Gastrocnemius medialis (tissue), 4 donors: ENCODE results near the gene HLA-DMA. TPM values are rescaled to one million over a fixed set of nuclear protein-coding genes. Genes with fewer than 3 reads are reported as not detected.

Experiments
- ATAC-seq, 2 donors: fragments of 150-250 bp; one replicate each; pipeline ENCODE4 v1.9.1; 2016
- DNase-seq, 2 donors: peaks; one replicate each; pipeline ENCODE4 v3.0.0-alpha.2; 2019
- H3K27ac ChIP-seq, 4 donors: fragments of 200-600 bp; sonication (generic); 1 replicate in 1 of 4; 2 replicates in 3 of 4; pipeline ENCODE4 v1.5.1; 2016 to 2018; ENCODE audit warnings: mild to moderate bottlenecking in 2 of 4, moderate library complexity in 1 of 4
- H3K27me3 ChIP-seq, 3 donors: fragments of 200-600 bp; sonication (generic) in 2 of 3; 1 replicate in 1 of 3; 2 replicates in 2 of 3; pipeline versions ENCODE4 v1.5.1 to v1.6.0; 2016 to 2019; ENCODE audit warnings: mild to moderate bottlenecking in 1 of 3, moderate library complexity in 1 of 3
- H3K36me3 ChIP-seq, 2 donors: fragments of 200-600 bp; sonication (generic) in 1 of 2; one replicate each; pipeline ENCODE4 v1.5.1; 2017 to 2018
- H3K4me1 ChIP-seq, 2 donors: fragments of 200-600 bp; sonication (generic) in 1 of 2; one replicate each; pipeline ENCODE4 v1.5.1; 2016 to 2017; ENCODE audit warnings: mild to moderate bottlenecking in 2 of 2
- H3K4me3 ChIP-seq, 4 donors: fragments of 200-600 bp; sonication (generic) in 3 of 4; 1 replicate in 1 of 4; 2 replicates in 3 of 4; pipeline ENCODE4 v1.5.1; 2016 to 2019; ENCODE audit warnings: mild to moderate bottlenecking in 2 of 4
- H3K9me3 ChIP-seq, 3 donors: fragments of 200-600 bp; sonication (generic) in 2 of 3; 1 replicate in 1 of 3; 2 replicates in 2 of 3; pipeline ENCODE4 v1.5.1; 2016 to 2019
- CTCF ChIP-seq, 5 experiments: fragments of 450-650 bp in 3 of 5; fragments of 200-600 bp in 2 of 5; sonication (generic) in 2 of 5; IDR thresholded peaks in 4 of 5; conservative IDR thresholded peaks in 1 of 5; 1 replicate in 4 of 5; 2 replicates in 1 of 5; pipeline ENCODE4 v1.5.1; 2016 to 2019; ENCODE audit warnings: antibody characterized with exemption in 5 of 5, mild to moderate bottlenecking in 3 of 5, moderate library complexity in 3 of 5
- POLR2A ChIP-seq, 2 donors: fragments of 450-650 bp; IDR thresholded peaks; one replicate each; pipeline ENCODE4 v1.6.1; 2017; ENCODE audit warnings: antibody characterized with exemption in 2 of 2, mild to moderate bottlenecking in 2 of 2, moderate library complexity in 2 of 2
- in situ Hi-C, 4 donors: fragments of 200-750 bp; cut with MboI; loops; one replicate each; pipeline versions ENCODE4 v1.15.0 to v1.8.0; 2017; ENCODE audit warnings: low sequenced_read_pairs in 4 of 4
- intact Hi-C: fragments of 100-400 bp; cut with DNase I; formaldehyde crosslinking; loops from one replicate; pipeline ENCODE4 v1.15.1; 2023; ENCODE audit warnings: low total_unique reads
- total RNA-seq, 4 donors: library from RNA; depleted of rRNA; stranded (reverse); fragments of >200 nt; gene quantifications; one replicate each; pipeline versions ENCODE4 v1.1.0 to v1.2.3, GENCODE V29; 2016

Gene HLA-DMA
- total RNA-seq, 4 donors from 2014 or later, result 3.6 to 22.8 (median 6.3) TPM

DNA sequence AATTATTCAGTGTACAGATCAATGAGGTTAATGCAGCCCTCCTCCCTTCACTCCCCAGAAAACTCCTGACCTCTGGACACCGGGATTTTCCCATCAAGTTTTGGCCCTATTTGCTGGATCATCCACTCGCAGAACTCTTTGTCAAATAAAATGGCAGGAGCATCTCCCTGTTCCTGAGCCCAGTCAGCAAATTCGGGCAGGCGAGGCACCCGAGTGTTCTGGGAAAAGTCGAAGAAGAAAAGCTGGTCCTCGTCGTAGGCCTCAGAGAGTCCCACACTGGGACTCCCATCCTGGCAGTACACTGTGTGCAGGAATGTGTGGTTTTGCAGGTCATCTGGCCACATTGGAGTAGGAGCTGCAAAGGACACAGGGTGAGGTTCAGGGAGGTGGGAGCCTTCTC lies 2.4 kb downstream of the HLA-DMA start:
- Histone ChIP-seq H3K4me1 (peaks cover 6 to 8% of the 10 kb centered on the region in 2 donors), H3K36me3 (no peaks in the 10 kb centered on the region), H3K27me3 (no peaks in the 10 kb centered on the region), H3K9me3 (no peaks in the 10 kb centered on the region), H3K27ac (no peak overlapping the region), H3K4me3 (no peak overlapping the region)
- TF ChIP-seq CTCF (IDR thresholded peaks at IDR 0.05 in 4 of 5, conservative IDR thresholded peaks at IDR 0.05 in 1 of 5) (no peak), POLR2A (IDR thresholded peaks at IDR 0.05) (no peak)
- intact Hi-C loops (no loop called here), in situ Hi-C loops (loop anchor here in 3 of 4 donors (25.0 kb wide), 3 partner anchors 462 to 988 kb away; partner anchors contain the start of genes AGER (in 3 of the 3), AGPAT1 (in 3 of the 3), GPSM3 (in 3 of the 3) and PBX2 (in 3 of the 3))
- ATAC-seq (no peak), DNase-seq (no peak)

- Histone ChIP-seq H3K4me3 (no peak overlapping the region), H3K9me3 (no peaks in the 10 kb centered on the region), H3K36me3 (no peaks in the 10 kb centered on the region), H3K27me3 (no peaks in the 10 kb centered on the region), H3K4me1 (peaks cover 6 to 8% of the 10 kb centered on the region in 2 donors), H3K27ac (no peak overlapping the region)
- ATAC-seq, result no peak
- in situ Hi-C loops (loop anchor here in 3 of 4 donors (25.0 kb wide), 3 partner anchors 462 to 988 kb away; partner anchors contain the start of genes AGER (in 3 of the 3), AGPAT1 (in 3 of the 3), GPSM3 (in 3 of the 3) and PBX2 (in 3 of the 3)), intact Hi-C loops (no loop called here)
- DNase-seq, result no peak
- TF ChIP-seq POLR2A (IDR thresholded peaks at IDR 0.05), result no peak
- TF ChIP-seq CTCF (IDR thresholded peaks at IDR 0.05 in 4 of 5, conservative IDR thresholded peaks at IDR 0.05 in 1 of 5), result no peak
Measured at GRCh38 chr6:32950010-32950409, 2.9 kb downstream of the HLA-DMA start.

- intact Hi-C loops, result no loop called here
- in situ Hi-C loops, result no loop called here
Measured at GRCh38 chr6:32949113-32949512, 3.8 kb downstream of the HLA-DMA start.

DNA sequence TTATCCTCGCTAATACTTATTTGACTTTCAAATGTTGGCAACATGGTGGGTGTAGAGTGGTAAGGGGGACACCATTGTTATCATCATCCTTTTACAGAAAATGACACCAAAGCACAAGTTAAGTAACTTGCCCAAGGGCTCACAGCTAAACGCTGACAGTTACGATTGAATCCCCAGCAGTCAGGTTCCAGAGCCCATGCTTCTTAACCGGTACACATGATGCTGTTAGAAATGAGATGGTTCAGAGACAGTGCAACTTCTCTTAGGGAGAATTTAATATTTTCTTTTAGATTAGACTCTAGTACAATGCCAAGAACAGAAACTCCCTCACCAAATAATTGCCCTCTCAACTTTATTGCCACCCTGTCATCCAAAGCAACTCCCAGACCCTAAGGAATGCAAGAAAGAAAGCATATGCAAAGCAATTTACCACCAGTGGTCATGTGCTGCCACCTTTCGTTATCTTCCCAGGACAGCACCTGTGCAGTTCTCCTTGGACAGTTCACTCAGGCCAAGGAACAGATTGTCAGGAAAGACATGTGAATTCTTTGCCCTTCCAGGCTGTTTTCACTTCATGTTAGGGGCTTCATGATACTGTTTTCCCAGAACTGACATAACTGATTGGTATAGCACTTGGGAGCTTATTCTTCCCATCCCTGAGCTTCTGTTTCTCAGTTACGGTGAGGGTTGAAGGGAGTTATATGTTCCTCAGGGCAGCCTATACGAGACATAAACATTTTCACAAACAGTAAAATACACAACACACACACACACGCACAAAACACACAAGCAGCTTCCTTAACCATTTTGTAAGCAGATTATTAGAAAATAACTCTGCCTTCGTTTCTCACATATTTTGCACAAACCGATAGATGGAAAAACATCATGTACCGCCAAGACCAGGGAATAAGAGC lies 5.1 kb downstream of the HLA-DMA start:
- TF ChIP-seq POLR2A (IDR thresholded peaks at IDR 0.05) (no peak), CTCF (IDR thresholded peaks at IDR 0.05 in 4 of 5, conservative IDR thresholded peaks at IDR 0.05 in 1 of 5) (peak in 3 of 5 experiments; percentile 4 to 47 (median 41))
- Histone ChIP-seq H3K27ac (no peak overlapping the region), H3K4me1 (peaks cover 2 to 4% of the 10 kb centered on the region in 2 donors), H3K27me3 (no peaks in the 10 kb centered on the region), H3K4me3 (no peak overlapping the region), H3K36me3 (no peaks in the 10 kb centered on the region), H3K9me3 (no peaks in the 10 kb centered on the region)
- no peak for DNase-seq
- in situ Hi-C loops (no loop called here), intact Hi-C loops (no loop called here)
- no peak for ATAC-seq

More at GRCh38 chr6:32949113-32949512, 3.8 kb downstream of the HLA-DMA start:
- Histone ChIP-seq H3K4me1 (peaks cover 4 to 8% of the 10 kb centered on the region in 2 donors), H3K4me3 (no peak overlapping the region), H3K27ac (no peak overlapping the region), H3K36me3 (no peaks in the 10 kb centered on the region), H3K9me3 (no peaks in the 10 kb centered on the region), H3K27me3 (no peaks in the 10 kb centered on the region)
- DNase-seq (no peak), ATAC-seq (no peak)
- no peak for TF ChIP-seq CTCF (IDR thresholded peaks at IDR 0.05 in 4 of 5, conservative IDR thresholded peaks at IDR 0.05 in 1 of 5)
- TF ChIP-seq POLR2A (IDR thresholded peaks at IDR 0.05), result no peak
